IPS DF 4.7 (cell line): ENCODE results near the gene NAA15.
"Not testable (repeated sequence)": the region's sequence is repeated elsewhere in the genome, so short reads cannot be mapped to it uniquely, and the experiment has no call there.

Experiments used
- DNase-seq: peaks from one replicate; pipeline ENCODE4 v3.0.0-alpha.2; 2013; ENCODE audit warnings: low spot score; ENCODE audit errors: extremely low read depth

The NAA15 gene

DNA sequence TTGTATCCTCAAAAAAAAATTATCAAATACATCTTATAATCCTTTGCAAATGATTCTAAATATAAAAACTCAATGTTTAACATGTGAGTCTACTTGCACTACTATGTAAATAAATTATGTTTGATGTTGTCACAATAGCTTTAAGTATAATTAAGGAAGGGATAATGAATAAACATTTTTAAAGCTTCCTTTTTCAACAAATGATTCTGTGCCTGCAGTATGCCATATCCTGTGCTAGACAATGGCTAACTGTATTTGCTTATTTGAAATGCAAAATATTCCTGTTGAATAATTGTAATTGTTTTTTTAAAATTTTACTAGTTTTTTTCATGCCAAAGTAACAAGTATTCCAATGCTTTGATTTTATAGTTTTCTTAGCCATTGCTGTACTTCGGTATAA, 60.0 kb downstream of the NAA15 start:
- DNase-seq = no peak

DNA sequence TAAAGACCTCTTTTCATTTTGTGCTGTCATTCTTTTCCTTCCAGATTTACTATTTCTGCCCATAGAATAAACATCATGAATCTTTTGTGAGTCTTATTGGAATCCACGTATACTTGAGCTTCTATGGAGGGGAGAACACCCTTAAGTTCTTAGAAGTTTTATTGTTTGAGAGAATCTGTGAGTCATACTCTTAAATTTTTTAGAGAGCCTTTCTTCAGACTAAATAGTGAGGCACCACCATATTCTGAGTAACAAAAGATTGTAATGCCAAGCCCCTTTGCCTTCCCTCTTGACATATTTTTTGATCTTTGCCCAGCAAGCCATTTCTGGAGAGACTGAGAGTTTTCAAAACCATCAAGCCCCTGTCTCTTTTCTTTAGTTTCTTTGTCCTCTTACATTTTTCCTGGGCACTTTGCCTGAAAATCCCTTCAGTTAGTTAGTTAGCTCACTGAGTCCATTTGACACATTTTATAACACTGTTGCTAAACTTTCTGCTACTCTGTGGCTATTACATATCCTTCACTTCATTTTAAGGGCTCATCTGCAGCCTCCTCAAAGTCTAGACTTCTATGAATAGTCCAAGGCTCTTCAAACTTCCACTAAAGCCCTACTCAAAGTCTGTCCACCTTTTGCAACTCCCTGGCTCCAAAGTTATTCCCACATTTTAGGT, 66.3 kb downstream of the NAA15 start:
- no peak for DNase-seq

DNA sequence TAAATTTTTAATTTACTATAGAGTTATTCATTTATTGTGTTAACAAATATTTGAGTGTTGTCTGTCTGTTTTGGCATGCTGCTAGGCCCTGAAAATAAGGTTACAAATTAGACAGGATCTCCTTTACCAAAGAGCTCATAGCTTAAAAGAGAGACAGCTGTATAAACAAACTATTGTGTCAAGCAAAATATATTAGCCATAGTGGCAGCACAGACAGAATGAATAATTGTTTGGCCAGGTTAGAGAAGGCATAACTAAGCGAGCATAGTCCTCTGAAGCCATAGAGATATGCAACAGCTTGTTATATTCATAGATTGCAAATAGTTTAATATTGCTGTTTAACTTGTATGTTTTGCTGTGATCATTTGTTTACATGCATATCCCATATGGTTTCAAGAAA, 67.7 kb downstream of the NAA15 start:
- DNase-seq = no peak

DNA sequence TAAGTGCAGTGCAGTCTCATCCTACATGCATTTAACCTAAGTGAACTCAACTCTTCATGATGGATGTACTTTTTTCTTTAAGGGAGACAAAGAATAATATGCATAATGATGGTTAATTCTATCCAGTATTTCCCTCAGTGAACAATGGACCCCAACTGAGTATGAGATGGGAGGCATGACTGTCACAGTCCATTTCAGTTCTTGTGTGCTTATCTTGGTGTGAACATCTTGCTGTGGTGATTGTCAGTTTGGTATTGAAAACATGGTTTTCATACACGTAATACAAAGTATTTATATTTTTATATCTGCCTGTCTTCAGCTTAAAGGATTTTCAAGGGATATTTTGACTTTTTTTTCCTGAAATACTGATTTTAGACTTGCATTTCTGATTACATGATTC, 72.9 kb downstream of the NAA15 start:
- no peak for DNase-seq

DNA sequence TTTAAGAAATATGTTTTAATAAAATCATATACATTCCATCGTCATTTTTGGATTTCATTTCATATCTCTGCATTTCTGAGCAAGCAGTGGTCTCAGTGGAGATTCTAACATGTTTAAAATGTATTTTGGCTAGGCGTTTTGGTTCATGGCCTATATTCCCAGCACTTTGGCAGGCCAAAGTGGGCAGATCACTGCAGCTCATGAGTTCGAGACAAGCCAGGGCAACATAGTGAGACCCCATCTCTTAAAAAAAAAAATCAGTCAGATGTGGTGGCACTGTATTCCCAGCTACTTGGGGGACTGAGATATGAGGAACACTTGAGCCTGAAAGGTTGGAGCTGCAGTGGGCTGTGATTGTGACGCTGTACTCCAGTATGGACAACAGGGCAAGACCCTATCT, 85.1 kb downstream of the NAA15 start:
- no peak for DNase-seq

DNA sequence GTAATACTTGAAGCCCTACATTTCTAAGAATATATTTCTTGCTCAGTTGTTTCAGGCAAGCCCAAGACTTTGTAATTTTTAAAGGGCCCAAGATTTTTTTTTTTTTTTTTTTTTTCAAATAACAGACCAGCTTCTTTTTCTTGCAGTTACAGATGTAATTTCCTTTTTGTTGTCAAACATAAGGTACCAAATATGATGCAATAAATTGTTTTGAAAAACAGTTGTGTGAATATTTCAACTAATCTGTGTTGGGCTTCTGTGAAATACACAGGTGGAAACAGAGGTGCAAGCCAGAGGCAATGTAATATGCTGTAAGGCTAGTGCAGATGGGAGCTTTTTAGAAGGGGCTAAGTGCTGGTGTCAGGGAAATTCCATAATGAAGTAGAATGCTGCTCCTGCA, 87.8 kb downstream of the NAA15 start:
- no peak for DNase-seq

DNA sequence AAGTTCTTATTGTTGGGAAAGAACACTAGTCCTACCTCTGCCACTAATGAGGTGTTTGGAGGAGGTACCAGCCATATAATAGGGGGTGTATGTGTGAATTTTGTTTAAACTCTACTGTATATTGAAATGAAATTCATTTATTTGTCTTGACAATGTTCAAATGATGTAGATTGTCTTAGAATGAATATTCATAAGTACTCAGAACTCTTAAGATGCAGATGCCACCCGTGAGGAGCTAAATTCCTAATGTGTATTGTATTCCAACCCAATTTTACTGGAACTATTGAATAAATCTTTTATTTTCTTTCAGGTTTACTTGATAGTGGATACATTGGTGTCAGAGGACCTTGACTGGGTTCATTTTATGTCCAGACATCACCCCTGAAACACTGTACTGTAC, 88.7 kb downstream of the NAA15 start:
- DNase-seq = no peak

DNA sequence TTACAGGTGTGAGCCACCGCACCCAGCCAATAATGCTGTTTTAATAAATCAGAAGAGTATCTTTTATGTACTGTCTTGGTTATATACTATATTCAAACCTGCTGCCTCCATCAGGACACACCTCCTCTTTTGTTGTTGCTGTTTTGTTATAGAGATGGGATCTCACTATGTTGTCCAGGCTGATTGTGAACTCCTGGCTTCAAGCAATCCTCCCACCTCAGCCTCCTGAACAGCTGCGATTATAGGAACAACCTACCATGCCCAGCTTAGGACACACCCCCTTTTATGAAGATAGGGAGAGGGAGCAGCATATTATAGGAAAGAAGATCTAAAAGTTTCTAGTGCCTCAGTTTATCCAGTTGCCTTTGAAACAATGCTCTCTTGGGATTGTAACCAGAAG, 90.4 kb downstream of the NAA15 start:
- no peak for DNase-seq

DNA sequence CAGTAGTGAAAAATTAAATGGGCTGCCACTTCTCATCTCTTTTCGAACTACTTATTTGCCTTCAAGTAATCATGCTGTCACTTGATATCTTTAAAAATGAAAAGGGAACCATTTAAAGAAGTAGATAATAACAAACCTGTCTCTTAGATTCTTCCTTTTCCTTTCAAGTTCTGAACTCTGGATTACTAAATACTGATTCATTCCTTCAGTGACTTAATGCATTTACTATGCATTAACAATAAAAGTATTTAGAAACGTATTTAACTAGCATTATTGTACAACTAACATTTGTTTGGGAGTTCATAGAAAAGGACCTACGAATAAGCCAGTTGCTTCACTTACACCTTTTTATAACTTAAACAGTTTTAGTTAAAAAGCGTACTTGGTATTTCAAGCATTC, 91.5 kb downstream of the NAA15 start:
- no peak for DNase-seq

DNA sequence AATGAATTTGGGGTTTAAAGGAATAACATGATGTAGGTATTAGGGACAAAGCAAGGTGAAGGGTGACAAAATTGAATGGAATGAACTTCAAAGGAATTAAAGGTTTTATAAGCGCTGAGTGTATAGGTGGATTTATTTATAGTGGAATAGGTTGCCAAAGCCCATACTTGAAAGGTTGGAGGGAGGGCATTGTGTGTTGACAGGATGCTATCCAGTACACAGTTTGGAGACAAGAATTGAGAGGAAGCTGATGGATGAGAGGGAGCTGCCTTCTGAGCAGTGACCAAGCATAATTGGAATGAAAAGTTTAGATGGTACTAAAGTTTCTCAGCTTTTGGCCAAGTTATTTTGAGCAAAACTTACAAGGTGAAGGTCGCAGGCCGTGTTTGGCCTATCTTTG, 100.1 kb downstream of the NAA15 start:
- DNase-seq = no peak

DNA sequence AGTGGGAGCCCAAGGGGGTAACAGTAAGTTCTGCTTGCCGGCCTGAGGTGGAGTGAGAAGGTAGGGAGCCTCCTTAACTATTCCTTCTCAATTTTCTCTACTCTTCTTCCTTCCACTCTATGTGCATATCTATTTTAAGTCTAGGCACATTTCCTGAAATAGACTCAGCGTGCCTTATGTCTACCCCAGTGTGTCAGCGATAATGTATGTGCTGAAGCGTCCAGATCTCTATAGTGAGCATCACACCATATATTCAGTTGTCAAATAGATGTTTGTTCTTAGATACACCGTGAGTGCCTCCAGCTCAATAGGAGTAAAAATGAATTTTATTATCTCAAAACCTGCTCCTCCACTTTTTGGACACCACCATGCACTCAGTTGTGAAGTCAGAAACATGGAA, 101.1 kb downstream of the NAA15 start:
- DNase-seq = no peak

DNA sequence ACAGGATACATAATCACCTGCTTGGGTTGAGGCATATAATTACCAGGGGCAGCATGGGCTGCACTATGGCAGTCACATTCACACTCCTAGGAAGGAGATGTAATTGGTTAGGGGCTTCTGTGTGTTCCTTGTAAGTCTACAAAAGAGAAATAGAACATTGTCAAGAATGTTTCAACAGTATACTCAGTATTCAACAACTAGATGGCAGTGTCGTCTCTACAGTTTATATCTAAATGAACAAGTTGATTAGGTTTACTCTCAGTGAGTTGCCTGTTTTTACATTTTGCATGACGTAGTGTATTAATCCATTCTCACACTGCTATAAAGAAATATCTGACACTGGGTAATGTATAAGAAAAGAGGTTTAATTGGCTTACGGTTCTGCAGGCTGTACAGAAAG, 102.2 kb downstream of the NAA15 start:
- DNase-seq = no peak

DNA sequence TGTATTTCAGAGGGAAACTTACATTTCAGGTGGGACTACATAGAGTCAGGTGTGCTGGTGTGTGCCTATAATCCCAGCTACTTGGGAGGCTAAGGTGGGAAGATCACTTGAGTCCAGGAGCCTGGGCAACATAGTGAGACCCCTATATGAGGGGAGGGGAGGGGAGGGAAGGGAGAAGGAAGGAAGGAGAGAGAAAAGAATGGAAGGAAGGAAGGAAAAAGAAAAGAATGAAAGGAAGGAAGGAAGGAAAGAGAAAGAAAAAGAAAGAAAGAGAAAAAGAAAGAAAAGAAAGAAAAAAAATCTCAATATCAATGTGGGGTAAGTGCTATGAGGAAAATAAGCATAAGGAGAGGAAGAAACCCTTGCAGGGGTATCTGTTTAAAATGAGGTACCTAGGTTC, 109.0 kb downstream of the NAA15 start:
- no peak for DNase-seq

DNA sequence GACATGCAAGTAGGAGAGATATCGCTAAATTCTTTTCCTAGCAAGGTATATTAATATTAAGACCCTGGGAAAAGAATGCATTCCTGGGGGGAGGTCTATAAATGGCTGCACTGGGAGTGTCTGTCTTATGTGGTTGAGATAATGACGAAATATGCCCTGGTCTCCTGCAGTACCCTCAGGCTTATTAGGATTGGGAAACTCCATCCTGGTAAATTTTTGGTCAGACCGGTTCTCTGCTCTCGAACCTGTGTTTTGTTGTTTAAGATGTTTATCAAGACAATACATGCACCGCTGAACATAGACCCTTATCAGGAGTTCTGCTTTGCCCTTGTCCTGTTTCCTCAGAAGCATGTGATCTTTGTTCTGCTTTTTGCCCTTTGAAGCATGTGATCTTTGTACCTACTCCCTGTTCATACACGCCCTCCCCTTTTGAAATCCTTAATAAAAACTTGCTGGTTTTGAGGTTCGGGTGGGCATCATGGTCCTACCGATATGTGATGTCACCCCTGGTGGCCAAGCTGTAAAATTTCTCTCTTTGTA, 113.4 kb downstream of the NAA15 start:
- not testable (repeated sequence) for DNase-seq

DNA sequence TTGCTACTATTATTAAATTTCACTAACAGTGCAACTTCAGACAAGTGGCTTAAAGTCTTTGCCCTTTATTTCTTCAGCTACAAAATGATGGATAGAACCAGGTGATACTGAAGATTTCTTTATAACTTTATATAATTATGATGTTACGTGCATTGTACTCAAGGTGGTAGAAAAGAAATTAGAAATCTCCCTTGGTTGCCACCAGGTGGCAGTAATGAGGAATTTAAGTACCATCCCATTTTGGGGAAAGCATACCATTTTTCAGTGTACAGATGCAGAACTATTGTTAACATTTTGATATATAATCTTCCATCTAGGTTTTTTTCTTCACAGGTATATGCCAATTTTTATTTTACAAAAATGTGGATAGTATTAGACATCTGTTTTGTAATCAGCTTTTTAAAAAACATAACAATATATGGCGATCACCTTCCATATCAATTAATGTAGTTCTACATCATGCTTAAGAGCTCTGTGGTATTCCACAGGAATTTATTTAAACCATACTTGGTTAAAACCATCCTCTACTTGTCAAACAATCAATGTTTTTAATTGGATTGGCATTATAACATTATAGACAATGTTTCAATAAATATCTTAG, 114.9 kb downstream of the NAA15 start:
- DNase-seq = peak; percentile 25

DNA sequence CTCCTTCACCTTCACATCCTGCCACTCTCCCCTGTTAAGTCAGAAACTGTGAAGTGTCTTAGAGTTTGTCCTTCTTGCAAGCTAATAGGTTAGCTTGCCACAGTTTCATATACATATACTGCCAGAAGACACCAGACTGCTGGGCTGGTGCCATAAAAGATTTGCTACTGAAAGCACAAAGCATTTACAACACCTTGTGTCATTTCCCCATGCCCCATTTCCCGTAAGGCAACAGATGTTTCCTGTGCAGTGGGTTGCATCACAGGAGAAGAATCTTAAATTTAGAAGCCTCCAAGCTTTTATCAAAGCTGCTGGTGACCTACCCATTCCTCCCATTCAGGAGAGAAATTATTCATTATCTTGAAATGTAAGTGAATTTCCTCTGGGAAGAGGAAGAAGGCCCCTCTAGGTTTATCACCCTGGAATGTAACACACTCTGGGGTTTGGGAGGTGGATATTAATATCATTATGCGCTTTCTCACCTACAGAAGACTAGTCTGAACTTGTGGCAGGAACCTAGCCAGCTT, 118.1 kb downstream of the NAA15 start:
- DNase-seq = no peak

DNA sequence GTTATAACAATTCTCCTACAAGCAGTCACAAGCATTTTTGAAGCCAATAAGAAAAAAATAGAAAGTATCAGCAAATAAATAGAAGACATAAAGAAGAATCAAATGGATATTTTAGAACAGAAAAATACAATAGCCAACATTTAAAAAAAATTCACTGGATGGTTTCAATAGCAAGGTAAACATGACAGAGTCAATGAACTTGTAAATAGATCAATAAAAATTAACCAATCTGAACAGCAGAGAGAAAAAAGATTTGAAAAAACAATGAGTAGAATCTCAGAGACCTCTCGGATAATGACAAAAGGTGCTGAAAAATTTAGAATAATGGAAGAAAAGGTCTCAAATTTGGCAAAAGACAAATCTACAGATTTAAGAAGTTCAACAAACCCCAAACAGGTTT, 119.3 kb downstream of the NAA15 start:
- no peak for DNase-seq

DNA sequence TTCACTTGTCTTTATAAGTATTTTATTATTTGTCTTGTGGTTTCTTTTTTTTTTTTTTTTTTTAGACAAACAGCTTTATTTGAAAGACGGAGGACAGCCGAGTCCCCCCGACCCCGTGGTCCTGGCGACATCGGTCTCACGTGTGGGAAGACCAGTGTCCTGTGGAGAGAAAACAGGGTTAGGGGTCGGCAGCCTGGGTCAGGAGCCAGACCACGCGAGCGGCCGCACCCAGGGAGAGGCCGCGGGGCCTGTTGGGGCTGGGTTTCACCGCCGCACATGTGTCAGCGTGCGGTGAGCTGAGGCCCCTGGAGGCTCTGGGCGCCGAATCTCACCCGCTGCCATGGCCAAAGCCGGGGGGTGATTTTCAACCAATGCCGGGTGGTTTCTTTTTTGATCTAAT, 134.8 kb downstream of the NAA15 start:
- no peak for DNase-seq

DNA sequence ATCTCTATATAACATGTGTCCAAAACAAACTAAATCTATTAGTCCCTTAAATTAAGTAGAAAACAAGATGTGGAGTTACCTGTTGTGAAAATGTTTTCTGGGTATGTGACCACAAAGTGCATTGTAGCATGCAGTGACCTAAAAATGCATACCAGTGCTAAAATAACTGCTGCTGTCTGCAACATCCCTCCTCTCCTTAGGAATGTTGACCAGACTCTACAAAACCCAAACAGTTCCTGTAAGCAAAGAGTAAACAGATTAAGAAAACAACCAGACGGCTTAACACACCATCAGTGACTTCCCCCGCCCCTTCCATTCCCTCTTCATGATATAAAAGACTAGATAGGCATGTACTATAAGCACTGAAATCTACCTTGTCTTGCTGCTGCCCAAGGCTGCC, 136.8 kb downstream of the NAA15 start:
- DNase-seq = no peak

DNA sequence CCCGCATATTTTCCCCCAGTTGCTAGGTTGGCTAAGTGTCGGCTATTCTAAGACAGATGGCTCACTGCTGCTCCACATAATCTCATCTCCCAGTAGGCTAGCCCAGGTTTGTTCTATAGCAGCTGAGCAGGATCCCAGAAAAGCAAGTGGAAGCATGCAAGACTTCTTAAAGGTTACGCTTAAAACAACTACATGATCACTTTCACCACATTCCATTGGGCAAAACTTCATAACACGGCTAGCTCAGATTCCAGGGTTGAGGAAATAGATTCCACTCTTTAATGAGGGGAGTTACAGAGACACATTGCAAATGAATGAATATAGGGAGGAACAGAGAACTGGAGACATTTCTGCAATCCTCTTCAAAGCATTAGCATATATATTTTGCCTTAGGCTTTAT, 139.7 kb downstream of the NAA15 start:
- no peak for DNase-seq

DNA sequence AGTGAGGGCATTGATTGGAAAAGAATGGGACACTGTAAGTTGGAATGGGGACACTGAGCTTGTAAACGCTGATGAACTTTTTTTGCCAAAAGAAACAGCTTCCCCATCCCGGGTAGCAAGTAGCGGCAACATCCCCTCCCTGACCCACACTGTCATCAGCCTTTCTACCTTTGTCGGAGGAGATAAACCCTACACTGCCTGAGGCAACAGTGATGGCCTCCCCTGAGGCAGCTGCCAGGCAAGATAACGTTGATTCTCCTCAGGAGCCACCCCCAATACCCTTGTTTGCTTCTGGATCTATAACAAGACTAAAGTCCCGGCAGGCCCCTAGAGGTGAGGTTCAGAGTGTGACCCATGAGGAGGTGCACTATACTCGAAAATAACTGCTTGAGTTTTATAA, 142.4 kb downstream of the NAA15 start:
- DNase-seq = no peak

DNA sequence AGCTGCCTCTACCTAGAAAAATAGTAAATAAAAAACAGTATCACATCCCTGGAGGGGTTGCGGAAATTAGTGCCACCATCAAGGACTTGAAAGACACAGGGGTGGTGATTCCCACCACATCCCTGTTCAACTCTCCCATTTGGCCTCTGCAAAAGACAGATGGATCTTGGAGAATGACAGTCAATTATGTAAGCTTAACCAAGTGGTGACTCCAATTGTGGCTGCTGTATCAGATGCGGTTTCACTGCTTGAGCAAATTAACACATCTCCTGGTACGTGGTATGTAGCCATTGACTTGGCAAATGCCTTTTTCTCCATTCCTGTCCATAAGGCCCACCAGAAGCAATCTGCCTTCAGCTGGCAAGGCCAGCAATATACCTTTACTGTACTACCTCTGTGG, 143.6 kb downstream of the NAA15 start:
- not testable (repeated sequence) for DNase-seq

DNA sequence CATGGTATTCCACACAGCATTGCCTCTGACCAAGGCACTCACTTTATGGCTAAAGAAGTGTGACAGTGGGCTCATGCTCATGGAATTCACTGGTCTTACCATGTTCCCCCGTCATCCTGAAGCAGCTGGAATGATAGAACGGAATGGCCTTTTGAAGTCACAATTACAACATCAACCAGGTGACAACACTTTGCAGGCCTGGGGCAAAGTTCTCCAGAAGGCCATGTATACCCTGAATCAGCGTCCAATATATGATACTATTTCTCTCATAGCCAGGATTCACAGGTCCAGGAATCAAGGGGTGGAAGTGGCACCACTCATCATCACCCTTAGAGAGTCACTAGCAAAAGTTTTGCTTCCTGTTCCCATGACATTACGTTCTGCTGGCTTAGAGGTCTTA, 145.8 kb downstream of the NAA15 start:
- not testable (repeated sequence) for DNase-seq
